Measurements from ENCODE around the gene DAPL1.

- TF ChIP-seq FOXM1 (IDR thresholded peaks at IDR 0.05; ENCODE audit: borderline replicate concordance, low read depth): no peak
- TF ChIP-seq REST (IDR thresholded peaks at IDR 0.05; ENCODE audit: low read depth): no peak
- no peak for TF ChIP-seq CEBPB (IDR thresholded peaks at IDR 0.05)
These were observed 40.3 kb downstream of the DAPL1 start for GRCh38 chr2:158835431-158835830.

Measured in Ishikawa (cell line).